Measurements from ENCODE around the gene FBXO46. TPM values are rescaled to one million over a fixed set of nuclear protein-coding genes. Genes with fewer than 3 reads are reported as not detected.
"Not testable (repeated sequence)": the region's sequence is repeated elsewhere in the genome, so short reads cannot be mapped to it uniquely, and the experiment has no call there.

FBXO46 gene
- total RNA-seq, 1 experiment from 2014 or later = 12.3 TPM

GRCh38 chr19:45751483-45751882 is 20.8 kb upstream of the FBXO46 start:
- not testable (repeated sequence) for DNase-seq

GRCh38 chr19:45747513-45747912 is 16.8 kb upstream of the FBXO46 start:
- no peaks in the 10 kb centered on the region for H3K36me3 ChIP-seq
- no peaks in the 10 kb centered on the region for H3K9me3 ChIP-seq
- no peak overlapping the region for H3K4me3 ChIP-seq
- no peak for DNase-seq
- H3K27me3 ChIP-seq = no peaks in the 10 kb centered on the region

More at GRCh38 chr19:45751483-45751882, 20.8 kb upstream of the FBXO46 start:
- H3K9me3 ChIP-seq, H3K4me3 ChIP-seq, H3K27me3 ChIP-seq, H3K36me3 ChIP-seq: not testable (repeated sequence)

- DNase-seq = no peak
- H3K36me3 ChIP-seq = no peaks in the 10 kb centered on the region
- no peak overlapping the region for H3K4me3 ChIP-seq
- H3K9me3 ChIP-seq = no peaks in the 10 kb centered on the region
- H3K27me3 ChIP-seq = no peaks in the 10 kb centered on the region
Measured at GRCh38 chr19:45746866-45747265, 16.2 kb upstream of the FBXO46 start.

- Histone ChIP-seq H3K9me3 (no peaks in the 10 kb centered on the region), H3K36me3 (no peaks in the 10 kb centered on the region), H3K4me3 (no peak overlapping the region), H3K27me3 (no peaks in the 10 kb centered on the region)
- DNase-seq = no peak
Measured at GRCh38 chr19:45745606-45746005, 14.9 kb upstream of the FBXO46 start.

GRCh38 chr19:45742969-45743368 is 12.3 kb upstream of the FBXO46 start:
- Histone ChIP-seq H3K9me3 (no peaks in the 10 kb centered on the region), H3K27me3 (no peaks in the 10 kb centered on the region), H3K4me3 (no peak overlapping the region), H3K36me3 (no peaks in the 10 kb centered on the region)
- no peak for DNase-seq

- no peaks in the 10 kb centered on the region for H3K9me3 ChIP-seq
- DNase-seq = no peak
Measured at GRCh38 chr19:45739498-45740439, 9.1 kb upstream of the FBXO46 start.

GRCh38 chr19:45733160-45733810 is 2.6 kb upstream of the FBXO46 start, which contains the start of gene MEIOSIN:
Gene MEIOSIN, plus strand, starts transcription at chr19:45733439. Its CDS starts 1,938 bp downstream, at chr19:45735377.
- Histone ChIP-seq H3K9me3 (no peaks in the 10 kb centered on the region), H3K27me3 (no peaks in the 10 kb centered on the region), H3K4me3 (no peak within 1 kb of the TSS), H3K36me3 (peaks cover 4% of the 10 kb centered on the region; the same call in 1 of the 2 replicates)
- DNase-seq = no peak

More at GRCh38 chr19:45739498-45740439, 9.1 kb upstream of the FBXO46 start:
- Histone ChIP-seq H3K4me3 (no peak overlapping the region), H3K27me3 (no peaks in the 10 kb centered on the region), H3K36me3 (no peaks in the 10 kb centered on the region)

- Histone ChIP-seq H3K36me3 (peaks cover 8% of the 10 kb centered on the region), H3K9me3 (no peaks in the 10 kb centered on the region), H3K27me3 (no peaks in the 10 kb centered on the region), H3K4me3 (peak overlapping the region; percentile 82)
- DNase-seq = no peak
Measured at GRCh38 chr19:45729800-45730290, 851 bp downstream of the FBXO46 start.

GRCh38 chr19:45728683-45729082 is 2.0 kb downstream of the FBXO46 start:
- not testable (repeated sequence) for H3K4me3 ChIP-seq, H3K27me3 ChIP-seq, DNase-seq, H3K9me3 ChIP-seq
- H3K36me3 ChIP-seq = peaks cover 13% of the 10 kb centered on the region

GRCh38 chr19:45720065-45720464 is 10.6 kb downstream of the FBXO46 start:
- DNase-seq, H3K4me3 ChIP-seq, H3K27me3 ChIP-seq, H3K9me3 ChIP-seq: not testable (repeated sequence)
- H3K36me3 ChIP-seq = peaks cover 44% of the 10 kb centered on the region

- Histone ChIP-seq H3K27me3 (no peaks in the 10 kb centered on the region), H3K9me3 (peaks cover 2% of the 10 kb centered on the region; the same call in 1 of the 2 replicates), H3K36me3 (peaks cover 34% of the 10 kb centered on the region), H3K4me3 (peak overlapping the region; percentile 68)
- DNase-seq = no peak
Measured at GRCh38 chr19:45717983-45718650, 12.6 kb downstream of the FBXO46 start.

GRCh38 chr19:45717131-45717982 is 13.3 kb downstream of the FBXO46 start:
- Histone ChIP-seq H3K36me3 (peaks cover 32% of the 10 kb centered on the region), H3K9me3 (peaks cover 2% of the 10 kb centered on the region; the same call in 1 of the 2 replicates), H3K27me3 (no peaks in the 10 kb centered on the region), H3K4me3 (peak overlapping the region; percentile 68)
- DNase-seq = peak; percentile 100

- no peak for DNase-seq
- Histone ChIP-seq H3K36me3 (peaks cover 31% of the 10 kb centered on the region), H3K27me3 (no peaks in the 10 kb centered on the region), H3K9me3 (no peaks in the 10 kb centered on the region), H3K4me3 (peak overlapping the region; percentile 68)
Measured at GRCh38 chr19:45716359-45717130, 14.2 kb downstream of the FBXO46 start.

- DNase-seq = no peak
- H3K4me3 ChIP-seq = no peak overlapping the region
- no peaks in the 10 kb centered on the region for H3K27me3 ChIP-seq
- H3K9me3 ChIP-seq = no peaks in the 10 kb centered on the region
- H3K36me3 ChIP-seq = peaks cover 35% of the 10 kb centered on the region
Measured at GRCh38 chr19:45715139-45715538, 15.6 kb downstream of the FBXO46 start.

- no peaks in the 10 kb centered on the region for H3K9me3 ChIP-seq
- DNase-seq = no peak
- peaks cover 33% of the 10 kb centered on the region for H3K36me3 ChIP-seq
- no peaks in the 10 kb centered on the region for H3K27me3 ChIP-seq
- no peak overlapping the region for H3K4me3 ChIP-seq
Measured at GRCh38 chr19:45713141-45713540, 17.6 kb downstream of the FBXO46 start.
